Fibroblast of the conjunctiva (primary cell): ENCODE measurements around the gene MINPP1.
"Not testable (repeated sequence)": the region's sequence is repeated elsewhere in the genome, so short reads cannot be mapped to it uniquely, and the experiment has no call there.

Experiments used
- DNase-seq: peaks from one replicate; pipeline ENCODE4 v3.0.0-alpha.2; 2010; ENCODE audit warnings: low read depth

Gene MINPP1

DNA sequence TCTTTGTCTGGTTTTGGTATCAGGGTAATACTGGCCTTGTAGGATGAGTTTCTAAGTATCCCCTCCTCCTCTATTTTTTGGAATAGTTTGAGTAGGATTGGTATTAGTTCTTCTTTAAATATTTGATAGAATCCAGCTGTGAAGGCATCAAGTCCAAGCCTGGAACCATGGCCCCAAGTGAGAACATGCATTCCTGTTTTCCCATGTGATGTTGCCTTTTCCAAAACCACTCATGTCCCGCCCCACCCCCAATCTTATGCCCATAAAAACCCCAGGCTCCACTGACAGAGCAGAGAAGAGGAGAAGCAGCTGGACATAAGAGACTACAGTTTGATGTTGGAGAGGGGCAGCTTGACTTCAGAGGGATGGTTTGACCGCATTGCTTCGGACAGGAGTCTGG lies 71.2 kb downstream of the MINPP1 start:
- no peak for DNase-seq

DNA sequence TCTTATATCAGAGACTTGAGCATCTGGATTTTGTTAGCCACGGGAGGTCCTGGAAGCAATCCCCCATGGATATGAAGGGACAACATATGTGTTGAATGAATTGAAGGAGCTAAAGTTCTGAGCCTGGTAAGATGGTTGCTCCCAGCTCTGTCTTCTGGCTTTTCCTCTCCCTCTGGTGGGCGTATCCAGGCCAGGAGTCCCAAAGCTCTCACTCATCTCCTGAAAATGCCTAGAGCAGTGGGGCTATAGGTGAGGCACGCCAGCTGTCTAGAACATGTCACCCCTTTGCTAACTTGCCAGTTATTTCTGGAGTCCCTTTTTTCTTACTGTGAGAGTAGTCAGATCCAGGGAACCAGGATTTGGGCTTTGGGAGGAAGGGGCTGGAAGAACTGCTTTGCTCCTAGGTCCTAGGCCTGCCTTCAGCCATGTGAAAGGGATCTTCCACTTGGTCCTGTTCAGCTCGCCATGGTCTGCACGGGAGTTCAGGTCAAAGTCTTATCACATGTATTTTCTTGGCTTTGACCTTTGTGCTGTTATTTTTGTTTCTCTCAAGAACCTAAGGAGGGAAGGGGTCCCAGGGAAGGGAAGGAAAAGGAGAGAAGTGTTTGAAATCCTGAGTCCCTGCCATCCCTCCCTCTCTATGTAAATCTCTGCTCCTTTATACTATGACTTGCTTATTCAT lies 73.6 kb downstream of the MINPP1 start:
- DNase-seq, result no peak

GRCh38 chr10:87578842-87579401 lies 74.2 kb downstream of the MINPP1 start:
- DNase-seq, result no peak

- no peak for DNase-seq
Measured at GRCh38 chr10:87579563-87579962, 74.9 kb downstream of the MINPP1 start.

- DNase-seq, result no peak
Measured at GRCh38 chr10:87580016-87580415, 75.3 kb downstream of the MINPP1 start.

DNA sequence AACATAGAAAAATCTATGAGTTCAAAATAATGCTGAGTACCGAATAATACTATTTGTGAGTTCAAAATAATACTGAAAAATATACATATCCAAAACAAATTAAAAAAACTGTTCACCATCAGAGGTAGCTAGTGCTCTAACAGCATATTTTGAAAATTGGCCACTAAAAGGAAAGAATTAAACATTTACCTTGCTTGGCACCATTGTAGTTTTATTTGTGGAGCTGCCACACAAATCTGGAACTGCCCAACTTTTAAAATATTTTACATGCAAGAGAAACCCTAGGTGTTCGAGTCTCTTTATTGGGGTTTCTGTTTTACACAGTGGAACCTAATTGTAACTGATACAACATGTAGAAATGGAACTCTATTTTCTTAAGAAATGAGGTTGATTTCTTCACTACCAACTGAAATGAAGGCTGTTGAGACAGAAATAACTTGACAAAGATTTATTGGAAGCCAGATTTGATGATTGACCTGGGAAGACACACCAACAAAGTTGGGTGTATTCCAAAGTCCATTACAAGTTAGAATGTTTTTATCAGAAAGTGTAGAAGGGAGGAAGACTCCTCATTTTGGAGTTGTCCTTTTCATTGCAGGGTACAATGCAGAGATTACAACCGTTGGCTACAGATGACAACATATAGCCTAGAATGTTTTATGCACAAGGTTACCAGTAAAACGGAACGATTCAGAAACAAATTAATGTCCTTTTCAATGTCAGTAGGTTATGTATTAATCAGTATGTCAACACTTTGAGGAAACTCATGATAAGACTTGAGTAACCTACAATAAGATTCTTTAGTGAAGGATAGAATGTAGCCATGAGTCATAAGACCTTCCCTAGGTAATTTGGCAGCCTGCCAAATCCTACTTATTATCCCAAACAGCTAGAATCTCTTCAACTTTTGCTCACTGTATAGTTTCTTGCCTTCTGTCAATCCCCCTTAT lies 81.1 kb downstream of the MINPP1 start:
- DNase-seq, result no peak

GRCh38 chr10:87589645-87590051 lies 85.0 kb downstream of the MINPP1 start:
- peak; percentile 24 for DNase-seq

DNA sequence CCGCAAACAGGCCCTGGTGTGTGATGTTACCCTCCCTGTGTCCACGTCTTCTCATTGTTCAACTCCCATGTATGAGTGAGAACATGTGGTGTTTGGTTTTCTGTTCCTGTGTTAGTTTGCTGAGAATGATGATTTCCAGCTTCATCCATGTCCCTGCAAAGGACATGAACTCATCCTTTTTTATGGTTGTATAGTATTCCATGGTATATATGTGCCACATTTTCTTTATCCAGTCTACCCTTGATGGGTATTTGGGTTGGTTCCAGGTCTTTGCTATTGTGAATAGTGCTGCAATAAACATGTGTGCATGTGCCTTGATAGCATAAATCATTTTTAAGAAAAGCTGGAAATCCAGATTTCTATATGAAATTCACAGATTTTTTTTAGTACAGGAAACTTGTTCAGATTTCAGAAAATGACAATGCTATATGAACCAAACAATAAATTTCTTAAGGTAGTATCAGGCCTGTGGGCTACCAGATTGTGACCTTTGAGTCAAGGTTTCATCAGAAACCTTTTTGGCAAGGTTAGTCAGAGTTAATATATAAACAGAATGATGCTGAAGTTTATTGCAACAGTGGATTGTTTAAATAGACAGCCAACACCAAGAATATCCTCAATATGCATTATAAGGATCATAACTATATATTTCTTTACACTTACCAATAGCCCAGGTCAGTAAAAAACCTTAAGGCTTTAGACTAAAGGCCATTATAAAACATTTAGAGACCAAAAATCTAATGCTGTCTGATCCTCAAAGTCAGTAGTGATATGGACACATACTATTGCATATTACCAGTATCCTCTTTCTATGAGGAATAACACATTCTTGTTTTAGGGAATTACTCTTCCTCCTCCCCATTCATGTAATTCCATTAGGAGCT lies 86.3 kb downstream of the MINPP1 start:
- no peak for DNase-seq

GRCh38 chr10:87591589-87591886 lies 86.8 kb downstream of the MINPP1 start:
- DNase-seq, result no peak

GRCh38 chr10:87592920-87593319 lies 88.2 kb downstream of the MINPP1 start:
- not testable (repeated sequence) for DNase-seq

- peak; percentile 67 for DNase-seq
Measured at GRCh38 chr10:87593702-87594101, 89.0 kb downstream of the MINPP1 start.

- DNase-seq, result no peak
Measured at GRCh38 chr10:87594181-87594580, 89.5 kb downstream of the MINPP1 start.

DNA sequence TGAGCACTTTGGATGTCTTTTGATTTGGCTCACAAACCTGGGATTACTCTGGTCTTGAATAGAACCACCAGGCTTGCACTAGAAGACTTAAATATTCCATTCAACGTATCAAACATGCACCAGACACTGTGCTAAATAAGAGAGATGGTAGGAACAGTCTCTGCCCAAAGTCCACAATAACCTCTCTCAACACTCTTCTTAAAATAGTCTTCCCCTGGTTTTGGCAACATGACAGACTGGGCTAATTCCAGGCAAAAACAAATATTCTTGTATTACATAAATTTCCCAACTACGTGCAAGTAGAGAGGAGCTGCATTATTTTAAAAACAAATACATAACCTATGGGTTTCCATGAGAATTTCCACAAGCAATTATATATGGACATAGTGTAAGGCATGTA lies 90.2 kb downstream of the MINPP1 start:
- no peak for DNase-seq

DNA sequence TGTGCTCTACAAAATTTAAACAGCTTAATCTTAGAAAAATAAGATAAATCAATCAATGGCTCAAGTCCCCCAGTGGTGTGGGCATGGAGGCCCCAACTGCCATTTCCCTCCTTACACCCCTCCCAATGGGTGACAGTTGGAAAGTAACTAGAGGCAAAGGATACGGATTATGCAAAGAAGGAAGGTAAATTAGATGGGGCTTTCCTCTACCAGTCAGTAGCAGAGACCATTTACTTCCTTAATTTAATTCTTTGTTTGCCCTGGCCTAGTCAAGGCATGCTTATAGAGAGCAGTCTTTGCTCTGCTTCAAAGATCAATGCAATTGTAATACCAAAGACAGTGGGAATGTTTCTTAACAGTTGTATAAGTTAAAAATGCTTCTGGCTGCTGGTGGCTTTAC lies 91.7 kb downstream of the MINPP1 start:
- no peak for DNase-seq

GRCh38 chr10:87598700-87599099 lies 94.0 kb downstream of the MINPP1 start:
- no peak for DNase-seq

GRCh38 chr10:87600581-87600980 lies 95.9 kb downstream of the MINPP1 start:
- DNase-seq, result no peak
